HG02970 (cell line): ENCODE measurements around the gene CEACAM7.

ENCODE experiments used
- ATAC-seq: cut with Tn5 transposase; IDR thresholded peaks from one replicate; pipeline ENCODE4 v1.9.1; 2021; ENCODE audit warnings: mild to moderate bottlenecking, moderate library complexity, moderate number of reproducible peaks; ENCODE audit not compliant: unreplicated experiment, low FRiP score

The CEACAM7 gene

GRCh38 chr19:41700381-41701195 is 12.5 kb upstream of the CEACAM7 start:
- ATAC-seq = no peak

- ATAC-seq = no peak
Observed at GRCh38 chr19:41699968-41700323, 11.9 kb upstream of the CEACAM7 start.

GRCh38 chr19:41699231-41699967 is 11.3 kb upstream of the CEACAM7 start:
- no peak for ATAC-seq

GRCh38 chr19:41698746-41699230 is 10.7 kb upstream of the CEACAM7 start:
- ATAC-seq = no peak

- ATAC-seq = no peak
Observed at GRCh38 chr19:41697198-41697855, 9.3 kb upstream of the CEACAM7 start.

GRCh38 chr19:41696402-41697197 is 8.5 kb upstream of the CEACAM7 start:
- ATAC-seq = no peak

GRCh38 chr19:41695745-41696144 is 7.7 kb upstream of the CEACAM7 start:
- no peak for ATAC-seq

- no peak for ATAC-seq
Observed at GRCh38 chr19:41694831-41695635, 7.0 kb upstream of the CEACAM7 start.

- no peak for ATAC-seq
Observed at GRCh38 chr19:41694196-41694595, 6.1 kb upstream of the CEACAM7 start.

GRCh38 chr19:41691268-41691970 is 3.3 kb upstream of the CEACAM7 start:
- ATAC-seq = no peak

GRCh38 chr19:41690801-41691065 is 2.7 kb upstream of the CEACAM7 start:
- ATAC-seq = no peak

- no peak for ATAC-seq
Observed at GRCh38 chr19:41689993-41690800, 2.1 kb upstream of the CEACAM7 start.

- ATAC-seq = no peak
Observed at GRCh38 chr19:41688687-41689086, 617 bp upstream of the CEACAM7 start.

- ATAC-seq = no peak
Observed at GRCh38 chr19:41687419-41687818, 651 bp downstream of the CEACAM7 start.

GRCh38 chr19:41682437-41682836 is 5.6 kb downstream of the CEACAM7 start:
- ATAC-seq = no peak

- ATAC-seq = no peak
Observed at GRCh38 chr19:41671486-41671885, 16.6 kb downstream of the CEACAM7 start.

- ATAC-seq = no peak
Observed at GRCh38 chr19:41670755-41671154, 17.3 kb downstream of the CEACAM7 start.

- ATAC-seq = no peak
Observed at GRCh38 chr19:41668315-41668714, 19.8 kb downstream of the CEACAM7 start.
